ENCODE data around the gene IL21R.

DNA sequence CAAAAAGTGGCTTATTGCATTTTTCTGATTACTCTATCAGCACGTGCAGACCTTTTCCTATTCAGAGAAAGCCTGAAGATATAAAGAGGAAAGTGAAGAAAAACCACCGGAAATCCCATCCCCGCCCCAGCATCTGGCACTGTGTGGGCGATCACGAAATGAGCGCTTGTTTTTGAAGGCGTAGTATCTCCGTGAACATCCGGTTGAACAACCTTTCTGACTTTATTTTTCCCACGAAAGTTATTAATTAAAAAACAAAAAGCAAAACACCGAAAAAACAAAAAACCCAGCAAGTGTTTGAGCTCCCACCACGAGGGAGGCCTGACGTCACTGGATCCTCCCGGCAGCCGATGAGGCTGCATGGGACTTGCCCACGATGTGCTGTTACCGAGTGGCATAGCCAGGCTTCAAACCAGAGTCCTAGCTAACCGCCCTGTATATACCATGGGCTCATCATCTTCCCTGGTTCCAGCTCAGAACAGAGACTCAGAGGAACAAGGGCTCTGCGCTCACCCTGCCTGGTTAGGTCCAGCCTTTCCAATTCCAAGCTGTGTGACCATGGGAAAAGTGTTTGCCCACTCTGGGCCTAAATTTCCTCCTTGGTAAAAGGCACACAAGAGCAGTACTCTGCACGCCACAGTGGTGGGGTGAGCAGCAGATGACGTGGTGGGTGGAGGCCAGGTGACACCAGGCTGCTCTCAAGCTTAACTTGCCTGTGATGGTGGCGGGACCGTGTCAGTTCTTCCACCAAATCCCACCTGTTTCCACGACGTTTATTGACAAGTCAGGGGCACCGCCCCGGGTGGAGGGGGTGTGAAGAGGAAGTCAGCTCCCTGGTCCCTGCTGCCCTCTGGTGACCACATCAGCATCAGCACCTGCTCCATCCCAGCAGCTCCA, 34.3 kb upstream of the IL21R start:
- TF ChIP-seq POLR2A (IDR thresholded peaks at IDR 0.05) (no peak), CTCF (IDR thresholded peaks at IDR 0.05) (peak in 1 of 3 donors; percentile 72)

Measured in lower leg skin (tissue), 3 donors.